Coronary artery (tissue), 2 donors: ENCODE data around the gene ADISSP.

Experiments used
- DNase-seq: peaks from one replicate; pipeline ENCODE4 v3.0.0-alpha.2; 2017; ENCODE audit warnings: low spot score
- H3K27ac ChIP-seq, 2 donors: fragments of 200-600 bp; sonication (generic); one replicate each; pipeline ENCODE4 v1.5.1; 2016 to 2019
- H3K4me3 ChIP-seq: fragments of 200-600 bp; sonication (generic); 2 replicates; pipeline ENCODE4 v1.5.1; 2016; ENCODE audit warnings: mild to moderate bottlenecking, moderate library complexity
- TF ChIP-seq, protein P1 (sequence below): fragments of 200-600 bp; sonication (generic); IDR thresholded peaks from one replicate; pipeline ENCODE4 v1.5.1; 2019; ENCODE audit warnings: antibody characterized with exemption

Gene ADISSP

DNA sequence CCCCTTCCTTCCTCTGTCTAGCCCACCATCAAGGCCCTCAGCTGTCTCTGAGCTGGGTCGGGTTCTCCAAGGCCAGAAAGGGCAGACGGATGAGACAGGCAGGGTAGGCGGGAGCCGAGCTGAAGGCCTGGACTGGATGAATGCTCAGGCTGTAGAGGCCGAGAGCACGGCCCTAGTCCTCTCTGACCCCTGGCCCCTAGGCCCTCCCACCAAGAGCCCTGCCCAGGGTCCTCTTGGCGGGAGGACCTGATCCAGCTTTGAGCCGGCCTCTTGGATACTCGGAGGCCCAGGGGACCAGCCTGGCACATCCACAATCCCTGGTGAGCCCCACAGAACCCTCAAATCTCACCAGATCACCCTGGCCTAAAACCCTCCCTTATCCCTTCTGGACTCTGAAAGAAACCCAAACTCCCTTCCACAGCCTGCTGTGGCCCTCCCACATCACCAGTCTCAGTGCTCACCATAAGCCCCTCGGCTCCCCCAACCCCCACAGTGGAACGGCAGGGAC lies 8.2 kb downstream of the ADISSP start:
- TF ChIP-seq, protein P1, sequence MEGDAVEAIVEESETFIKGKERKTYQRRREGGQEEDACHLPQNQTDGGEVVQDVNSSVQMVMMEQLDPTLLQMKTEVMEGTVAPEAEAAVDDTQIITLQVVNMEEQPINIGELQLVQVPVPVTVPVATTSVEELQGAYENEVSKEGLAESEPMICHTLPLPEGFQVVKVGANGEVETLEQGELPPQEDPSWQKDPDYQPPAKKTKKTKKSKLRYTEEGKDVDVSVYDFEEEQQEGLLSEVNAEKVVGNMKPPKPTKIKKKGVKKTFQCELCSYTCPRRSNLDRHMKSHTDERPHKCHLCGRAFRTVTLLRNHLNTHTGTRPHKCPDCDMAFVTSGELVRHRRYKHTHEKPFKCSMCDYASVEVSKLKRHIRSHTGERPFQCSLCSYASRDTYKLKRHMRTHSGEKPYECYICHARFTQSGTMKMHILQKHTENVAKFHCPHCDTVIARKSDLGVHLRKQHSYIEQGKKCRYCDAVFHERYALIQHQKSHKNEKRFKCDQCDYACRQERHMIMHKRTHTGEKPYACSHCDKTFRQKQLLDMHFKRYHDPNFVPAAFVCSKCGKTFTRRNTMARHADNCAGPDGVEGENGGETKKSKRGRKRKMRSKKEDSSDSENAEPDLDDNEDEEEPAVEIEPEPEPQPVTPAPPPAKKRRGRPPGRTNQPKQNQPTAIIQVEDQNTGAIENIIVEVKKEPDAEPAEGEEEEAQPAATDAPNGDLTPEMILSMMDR: no peak
- H3K27ac ChIP-seq: peak overlapping the region in 1 of 2 donors; percentile 41
- DNase-seq: no peak
- H3K4me3 ChIP-seq: no peak overlapping the region

DNA sequence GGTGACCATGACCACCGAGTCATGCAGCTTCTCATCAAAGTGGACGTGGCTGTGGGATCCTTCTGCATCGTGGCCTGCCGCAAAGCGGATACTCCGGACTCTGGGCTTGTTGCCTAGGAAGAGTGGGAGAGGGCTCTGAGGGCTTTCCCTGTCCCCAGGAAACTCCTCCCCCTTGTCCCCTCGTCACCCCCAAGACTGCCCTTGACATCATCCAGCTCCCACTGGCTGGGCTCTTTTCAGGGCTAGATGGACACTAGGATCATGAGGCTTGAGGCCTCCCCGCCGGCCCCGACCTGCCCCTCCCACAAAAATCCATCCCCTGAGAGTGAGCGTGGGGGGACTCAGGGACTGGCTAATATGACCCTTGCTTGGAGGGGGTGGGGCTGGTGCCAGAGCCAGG lies 9.0 kb downstream of the ADISSP start:
- H3K27ac ChIP-seq: peak overlapping the region in 1 of 2 donors; percentile 41
- no peak overlapping the region for H3K4me3 ChIP-seq
- no peak for DNase-seq
- TF ChIP-seq, protein P1: no peak

DNA sequence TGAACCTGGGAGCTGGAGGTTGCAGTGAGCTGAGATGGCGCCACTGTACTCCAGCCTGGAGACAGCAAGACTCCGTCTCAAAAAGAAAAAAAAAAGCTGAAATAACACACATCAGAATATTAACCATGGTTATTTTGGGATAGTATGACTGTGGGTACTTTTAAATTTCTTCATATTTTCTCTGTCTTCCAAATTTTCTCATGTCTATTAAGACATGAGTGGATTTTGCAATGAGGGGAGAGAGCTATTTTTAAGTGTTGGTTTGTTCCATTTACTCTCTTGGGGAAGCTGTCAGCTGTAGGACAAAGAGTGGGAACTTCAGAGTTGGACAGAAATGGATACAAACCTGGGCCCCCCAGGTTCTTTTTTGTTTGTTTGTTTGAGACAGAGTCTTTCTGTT lies 10.3 kb downstream of the ADISSP start:
- TF ChIP-seq, protein P1: no peak
- peak overlapping the region in 1 of 2 donors; percentile 13 for H3K27ac ChIP-seq
- no peak for DNase-seq
- no peak overlapping the region for H3K4me3 ChIP-seq

DNA sequence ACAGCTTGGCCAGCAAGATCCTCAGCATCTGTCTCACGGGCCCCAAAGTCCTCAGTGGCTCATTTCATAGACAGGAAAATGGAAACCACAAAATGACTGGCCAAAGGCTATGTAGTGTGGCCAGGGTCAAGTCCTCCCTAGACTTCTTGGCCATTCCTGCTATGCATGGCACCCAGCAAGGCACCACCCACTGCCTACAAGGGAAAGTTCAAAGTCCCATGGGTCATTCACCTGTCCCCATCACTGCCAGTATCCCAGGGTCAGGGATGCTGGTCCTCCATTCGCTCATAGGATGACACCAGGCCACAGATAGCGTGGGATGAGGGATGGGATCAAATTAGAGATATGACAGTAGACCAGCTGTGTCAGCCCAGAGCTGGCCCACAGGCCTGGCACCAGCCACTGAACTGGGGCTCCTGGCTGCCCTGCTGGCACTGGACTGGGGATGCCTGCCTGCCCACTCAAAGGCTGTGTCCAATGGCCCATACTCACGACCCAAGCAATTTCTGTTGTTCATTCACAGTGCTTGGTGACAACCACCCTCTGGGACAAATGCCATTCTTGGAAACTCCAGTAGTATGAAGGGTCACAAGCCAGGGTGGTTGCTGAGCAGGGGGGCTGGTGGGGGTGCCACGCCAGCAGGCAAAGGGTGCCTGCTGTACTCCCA lies 11.6 kb downstream of the ADISSP start:
- Histone ChIP-seq H3K27ac (no peak overlapping the region), H3K4me3 (no peak overlapping the region)
- no peak for DNase-seq
- TF ChIP-seq, protein P1: no peak

DNA sequence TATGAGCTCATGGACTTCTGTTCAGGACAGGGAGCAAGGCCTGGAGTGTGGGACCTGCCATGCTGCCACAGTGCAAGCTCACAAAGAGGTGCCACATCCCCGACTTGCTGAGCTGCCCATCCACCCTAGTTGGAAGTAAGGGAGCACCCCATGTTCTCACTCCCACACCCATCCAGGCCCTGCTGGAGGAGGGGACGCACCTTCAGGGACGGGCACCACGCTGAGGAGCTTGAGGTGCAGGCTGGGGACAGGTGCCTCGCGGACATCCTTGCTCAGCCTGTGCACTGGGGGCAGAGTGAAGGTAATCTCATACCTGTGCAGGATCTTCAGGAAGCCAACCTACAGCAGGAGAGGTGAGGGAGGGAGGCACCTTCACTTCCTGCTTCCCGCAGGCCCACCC lies 12.3 kb downstream of the ADISSP start:
- Histone ChIP-seq H3K4me3 (no peak overlapping the region), H3K27ac (no peak overlapping the region)
- DNase-seq: no peak
- TF ChIP-seq, protein P1: no peak

DNA sequence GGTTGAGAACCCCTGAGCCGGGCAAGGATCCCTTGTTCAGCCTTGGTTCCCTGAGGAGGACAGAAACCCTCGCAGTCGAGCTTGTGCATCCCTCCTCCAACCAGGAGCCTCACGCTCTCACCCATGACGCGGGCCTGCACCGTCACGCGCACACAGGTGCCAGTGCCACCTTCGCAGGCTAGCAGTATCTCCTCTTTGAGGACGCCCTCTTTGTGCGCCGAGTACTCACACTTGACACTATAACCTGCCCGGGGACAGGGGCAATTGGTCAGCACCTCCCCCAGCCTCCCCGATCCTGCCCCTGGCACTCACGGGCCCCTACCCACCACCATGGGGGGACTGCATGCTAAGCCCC lies 13.3 kb downstream of the ADISSP start:
- TF ChIP-seq, protein P1: no peak
- Histone ChIP-seq H3K4me3 (no peak overlapping the region), H3K27ac (no peak overlapping the region)
- DNase-seq: no peak
